Upper lobe of left lung (tissue), 6 donors: ENCODE data around the gene CES2. TPM values are rescaled to one million over a fixed set of nuclear protein-coding genes. Genes with fewer than 3 reads are reported as not detected.

ENCODE experiments used
- ATAC-seq, 2 donors: fragments of 200-7000 bp; cut with Tn5 transposase; one replicate each; pipeline ENCODE4 v1.9.1; 2022; ENCODE audit warnings: mild to moderate bottlenecking in 2 of 2, moderate library complexity in 2 of 2; ENCODE audit not compliant: low FRiP score in 2 of 2
- DNase-seq, 2 donors: peaks; one replicate each; pipeline ENCODE4 v3.0.0-alpha.2; 2019 to 2020
- H3K27ac ChIP-seq, 4 donors: fragments of 200-600 bp; sonication (generic); one replicate each; pipeline ENCODE4 v1.5.1; 2016 to 2019
- H3K27me3 ChIP-seq, 4 donors: fragments of 200-600 bp; sonication (generic); one replicate each; pipeline ENCODE4 v1.5.1; 2017 to 2019
- H3K36me3 ChIP-seq, 4 donors: fragments of 200-600 bp; sonication (generic); one replicate each; pipeline ENCODE4 v1.5.1; 2016 to 2019
- H3K4me1 ChIP-seq, 4 donors: fragments of 200-600 bp; sonication (generic); one replicate each; pipeline ENCODE4 v1.5.1; 2018 to 2019
- H3K4me3 ChIP-seq, 4 donors: fragments of 200-600 bp; sonication (generic); one replicate each; pipeline ENCODE4 v1.5.1; 2017 to 2019; ENCODE audit warnings: mild to moderate bottlenecking in 2 of 4, moderate library complexity in 1 of 4
- H3K9me3 ChIP-seq, 4 donors: fragments of 200-600 bp; sonication (generic); one replicate each; pipeline ENCODE4 v1.5.1; 2018 to 2019
- EP300 ChIP-seq, 4 donors: sonication (generic); formaldehyde crosslinking; IDR thresholded peaks; one replicate each; pipeline ENCODE4 v1.5.1; 2017; ENCODE audit warnings: antibody characterized with exemption in 4 of 4, control low read depth in 2 of 4
- POLR2A ChIP-seq, 4 donors: fragments of 450-650 bp; IDR thresholded peaks; one replicate each; pipeline ENCODE4 v1.5.1; 2016 to 2017; ENCODE audit warnings: antibody characterized with exemption in 4 of 4, mild to moderate bottlenecking in 2 of 4
- POLR2AphosphoS5 ChIP-seq, 2 donors: sonication (generic); formaldehyde crosslinking; IDR thresholded peaks; one replicate each; pipeline ENCODE4 v1.5.1; 2017; ENCODE audit warnings: antibody characterized with exemption in 2 of 2
- WGBS, 2 donors: methylation state at CpG; one replicate each; pipeline ENCODE4 v1.1.5; 2017 to 2018; 5-methylcytosine and 5-hydroxymethylcytosine counted together
- total RNA-seq, 6 donors: library from RNA; depleted of rRNA in 4 of 6; stranded (reverse); fragments of >200 nt in 4 of 6; gene quantifications; one replicate each; pipeline versions ENCODE4 v1.1.0 to v1.2.1, GENCODE V29; 2016 to 2021
- TF ChIP-seq, protein P1 (sequence below), 6 experiments: fragments of 450-650 bp in 4 of 6; fragments of 200-600 bp in 2 of 6; sonication (generic) in 2 of 6; IDR thresholded peaks; one replicate each; pipeline ENCODE4 v1.5.1; 2016 to 2019; ENCODE audit warnings: antibody characterized with exemption in 6 of 6
- donor health status: DM: no; HTN: no; CAD: no; lungs with moderate emphysema.
- donor health status: DM: no; HTN: yes; CAD: no; lungs with severe emphysema.

The CES2 gene
- total RNA-seq, 6 donors from 2014 or later: 32.2 to 76.1 (median 46.5) TPM

- no peak for DNase-seq
- TF ChIP-seq, protein P1, sequence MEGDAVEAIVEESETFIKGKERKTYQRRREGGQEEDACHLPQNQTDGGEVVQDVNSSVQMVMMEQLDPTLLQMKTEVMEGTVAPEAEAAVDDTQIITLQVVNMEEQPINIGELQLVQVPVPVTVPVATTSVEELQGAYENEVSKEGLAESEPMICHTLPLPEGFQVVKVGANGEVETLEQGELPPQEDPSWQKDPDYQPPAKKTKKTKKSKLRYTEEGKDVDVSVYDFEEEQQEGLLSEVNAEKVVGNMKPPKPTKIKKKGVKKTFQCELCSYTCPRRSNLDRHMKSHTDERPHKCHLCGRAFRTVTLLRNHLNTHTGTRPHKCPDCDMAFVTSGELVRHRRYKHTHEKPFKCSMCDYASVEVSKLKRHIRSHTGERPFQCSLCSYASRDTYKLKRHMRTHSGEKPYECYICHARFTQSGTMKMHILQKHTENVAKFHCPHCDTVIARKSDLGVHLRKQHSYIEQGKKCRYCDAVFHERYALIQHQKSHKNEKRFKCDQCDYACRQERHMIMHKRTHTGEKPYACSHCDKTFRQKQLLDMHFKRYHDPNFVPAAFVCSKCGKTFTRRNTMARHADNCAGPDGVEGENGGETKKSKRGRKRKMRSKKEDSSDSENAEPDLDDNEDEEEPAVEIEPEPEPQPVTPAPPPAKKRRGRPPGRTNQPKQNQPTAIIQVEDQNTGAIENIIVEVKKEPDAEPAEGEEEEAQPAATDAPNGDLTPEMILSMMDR (IDR thresholded peaks at IDR 0.05): peak in 1 of 6 experiments; percentile 6
- no peak for TF ChIP-seq POLR2AphosphoS5 (IDR thresholded peaks at IDR 0.05)
- no peak for TF ChIP-seq EP300 (IDR thresholded peaks at IDR 0.05)
- no peak for TF ChIP-seq POLR2A (IDR thresholded peaks at IDR 0.05)
- 81 to 91% methylated on average over 10 to 14 of the region's 14 CpGs for WGBS, 2 donors
- H3K4me3 ChIP-seq: no peak overlapping the region
- peaks cover 4 to 6% (median 6%) of the 10 kb centered on the region in 4 donors for H3K4me1 ChIP-seq
- no peaks in the 10 kb centered on the region for H3K36me3 ChIP-seq
- ATAC-seq: no peak
- H3K27me3 ChIP-seq: no peaks in the 10 kb centered on the region
- H3K27ac ChIP-seq: no peak overlapping the region
- no peaks in the 10 kb centered on the region for H3K9me3 ChIP-seq
These were observed 25.0 kb upstream of the CES2 start for GRCh38 chr16:66910175-66910940.

DNA sequence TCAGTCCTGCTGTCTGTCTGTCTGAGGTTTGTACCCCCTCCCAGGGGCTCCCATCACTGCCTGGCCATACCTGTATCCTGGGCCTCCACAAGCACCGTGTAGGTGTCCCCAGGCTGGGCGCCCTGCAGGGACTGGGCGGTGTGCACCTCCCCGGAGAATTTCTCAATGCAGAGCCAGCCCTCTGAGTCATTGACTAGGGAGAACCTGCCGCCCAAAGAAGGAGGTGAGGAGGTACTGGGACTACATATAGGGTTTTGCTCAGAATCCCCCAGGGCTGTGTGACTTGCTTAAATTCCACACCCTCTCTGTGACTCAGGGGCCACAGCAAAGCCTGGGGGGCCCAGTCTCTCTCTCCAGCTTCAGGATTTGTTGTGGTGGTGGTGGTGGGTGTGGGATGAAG lies 24.2 kb upstream of the CES2 start:
- Histone ChIP-seq H3K4me1 (no peaks in the 10 kb centered on the region), H3K36me3 (no peaks in the 10 kb centered on the region), H3K27me3 (no peaks in the 10 kb centered on the region), H3K4me3 (no peak overlapping the region), H3K27ac (no peak overlapping the region), H3K9me3 (no peaks in the 10 kb centered on the region)
- ATAC-seq (no peak), DNase-seq (no peak)
- TF ChIP-seq EP300 (IDR thresholded peaks at IDR 0.05): no peak
- TF ChIP-seq POLR2AphosphoS5 (IDR thresholded peaks at IDR 0.05): no peak
- TF ChIP-seq POLR2A (IDR thresholded peaks at IDR 0.05): no peak
- TF ChIP-seq, protein P1 (IDR thresholded peaks at IDR 0.05): no peak
- whole genome bisulfite sequencing, 2 donors: 76% methylated on average over 5 of the region's 5 CpGs; no CpG with 5 or more reads in 1 of the 2 donors

- no peak for ATAC-seq
- Histone ChIP-seq H3K9me3 (no peaks in the 10 kb centered on the region), H3K4me3 (no peak overlapping the region), H3K27ac (no peak overlapping the region), H3K36me3 (no peaks in the 10 kb centered on the region), H3K4me1 (no peaks in the 10 kb centered on the region), H3K27me3 (no peaks in the 10 kb centered on the region)
- no peak for DNase-seq
- 60 to 98% methylated on average over 1 to 8 of the region's 8 CpGs for whole genome bisulfite sequencing, 2 donors
- TF ChIP-seq EP300 (IDR thresholded peaks at IDR 0.05) (no peak), POLR2A (IDR thresholded peaks at IDR 0.05) (no peak), POLR2AphosphoS5 (IDR thresholded peaks at IDR 0.05) (no peak)
- TF ChIP-seq, protein P1 (IDR thresholded peaks at IDR 0.05): no peak
These were observed 23.5 kb upstream of the CES2 start for GRCh38 chr16:66911801-66912200.

DNA sequence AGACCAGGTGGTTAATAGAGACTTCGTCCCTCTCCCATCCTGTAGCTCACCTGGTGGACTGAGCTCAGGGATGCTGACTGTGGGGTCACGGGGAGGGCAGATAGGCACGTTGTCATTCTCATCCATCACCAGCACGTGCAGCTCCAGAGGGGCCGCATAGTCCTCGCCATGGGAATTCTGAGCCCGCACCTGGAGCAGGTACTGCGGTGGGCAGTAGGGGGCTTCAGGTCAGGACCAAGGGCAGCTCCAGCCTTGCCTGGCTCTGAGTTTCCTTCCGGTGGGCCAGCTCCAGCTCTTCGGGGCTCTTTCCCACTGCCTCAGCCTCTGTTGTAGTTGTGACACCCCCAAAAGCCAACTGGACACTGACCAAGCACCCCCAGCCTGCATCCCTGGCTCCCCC lies 22.2 kb upstream of the CES2 start:
- no peak for DNase-seq
- no peaks in the 10 kb centered on the region for H3K4me1 ChIP-seq
- no peak overlapping the region for H3K27ac ChIP-seq
- TF ChIP-seq POLR2AphosphoS5 (IDR thresholded peaks at IDR 0.05) (no peak), EP300 (IDR thresholded peaks at IDR 0.05) (no peak), POLR2A (IDR thresholded peaks at IDR 0.05) (no peak)
- TF ChIP-seq, protein P1 (IDR thresholded peaks at IDR 0.05): no peak
- WGBS, 2 donors: 57 to 61% methylated on average over 6 to 10 of the region's 10 CpGs
- H3K36me3 ChIP-seq: no peaks in the 10 kb centered on the region
- no peaks in the 10 kb centered on the region for H3K27me3 ChIP-seq
- H3K9me3 ChIP-seq: no peaks in the 10 kb centered on the region
- H3K4me3 ChIP-seq: no peak overlapping the region
- ATAC-seq: no peak

GRCh38 chr16:66913711-66914110 lies 21.6 kb upstream of the CES2 start:
- TF ChIP-seq EP300 (IDR thresholded peaks at IDR 0.05) (no peak), POLR2A (IDR thresholded peaks at IDR 0.05) (no peak), POLR2AphosphoS5 (IDR thresholded peaks at IDR 0.05) (no peak)
- TF ChIP-seq, protein P1 (IDR thresholded peaks at IDR 0.05): no peak
- no peaks in the 10 kb centered on the region for H3K27me3 ChIP-seq
- H3K4me1 ChIP-seq: no peaks in the 10 kb centered on the region
- no peak overlapping the region for H3K4me3 ChIP-seq
- WGBS, 2 donors: 68 to 93% methylated on average over 2 to 4 of the region's 4 CpGs
- H3K9me3 ChIP-seq: no peaks in the 10 kb centered on the region
- ATAC-seq (no peak), DNase-seq (no peak)
- no peak overlapping the region for H3K27ac ChIP-seq
- no peaks in the 10 kb centered on the region for H3K36me3 ChIP-seq
